CD4-positive, alpha-beta T cell treated with Interleukin-12 subunit alpha and Interleukin-12 subunit beta, for 1 hour (primary cell): ENCODE measurements around the gene MPP3.
"Not testable (repeated sequence)": the region's sequence is repeated elsewhere in the genome, so short reads cannot be mapped to it uniquely, and the experiment has no call there.

ENCODE experiments used
- DNase-seq: peaks from one replicate; pipeline ENCODE4 v3.0.0-alpha.2; 2020

The MPP3 gene

DNA sequence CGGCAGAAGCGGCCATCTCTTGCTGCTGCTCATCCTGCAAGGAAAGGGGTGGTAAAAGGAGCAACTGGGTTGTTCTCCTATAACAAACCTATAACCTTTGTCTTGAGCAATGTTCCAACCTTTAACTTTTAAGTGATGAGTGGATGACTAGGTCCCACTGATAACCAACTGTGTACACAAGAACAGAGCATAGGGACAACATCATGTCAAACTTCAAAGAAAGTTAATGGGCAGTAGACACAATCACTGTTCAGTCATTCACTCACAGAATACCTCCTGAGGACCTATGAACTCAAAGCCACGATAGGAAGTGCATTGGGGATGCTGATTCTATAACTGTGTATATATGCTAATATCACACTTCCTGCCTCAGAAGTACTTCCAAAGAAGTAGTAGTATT, 31.1 kb downstream of the MPP3 start:
- DNase-seq, result no peak

DNA sequence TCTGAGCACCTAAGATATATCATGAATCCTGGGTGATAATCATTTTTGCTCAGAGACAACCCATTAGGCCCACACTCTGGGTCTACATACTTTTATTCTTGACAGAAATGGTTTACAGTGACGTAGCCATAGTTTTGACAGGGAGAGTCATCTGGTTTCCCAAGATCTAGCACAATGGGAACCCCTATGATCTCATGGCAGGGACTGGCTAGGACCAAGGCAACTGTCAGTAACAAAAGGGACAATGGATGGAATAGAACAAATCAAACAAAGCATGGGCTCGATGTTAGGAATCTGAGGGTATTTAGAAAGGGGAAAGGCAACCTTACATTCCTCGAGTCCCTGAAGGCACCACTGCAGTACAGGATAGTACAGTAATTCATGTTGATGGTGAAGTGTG, 32.2 kb downstream of the MPP3 start:
- DNase-seq, result no peak

DNA sequence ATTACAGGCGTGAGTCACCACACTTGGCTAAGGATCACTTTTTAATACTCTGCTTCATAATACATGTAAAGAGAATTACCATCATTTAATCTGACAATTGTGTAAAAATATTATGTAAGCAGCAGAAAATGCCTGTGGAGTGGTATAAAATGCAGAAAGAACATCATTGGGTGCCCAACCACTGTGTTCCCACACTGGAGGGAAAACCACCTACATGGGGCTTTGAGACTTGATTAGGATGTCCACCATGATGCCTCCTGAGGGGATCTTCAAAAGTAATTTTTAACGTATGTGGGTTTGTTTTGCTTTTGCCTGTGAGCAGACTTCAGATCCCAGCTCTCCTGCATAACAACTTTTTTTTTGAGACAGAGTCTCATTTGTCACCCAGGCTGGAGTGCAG, 33.9 kb downstream of the MPP3 start:
- DNase-seq, result no peak

DNA sequence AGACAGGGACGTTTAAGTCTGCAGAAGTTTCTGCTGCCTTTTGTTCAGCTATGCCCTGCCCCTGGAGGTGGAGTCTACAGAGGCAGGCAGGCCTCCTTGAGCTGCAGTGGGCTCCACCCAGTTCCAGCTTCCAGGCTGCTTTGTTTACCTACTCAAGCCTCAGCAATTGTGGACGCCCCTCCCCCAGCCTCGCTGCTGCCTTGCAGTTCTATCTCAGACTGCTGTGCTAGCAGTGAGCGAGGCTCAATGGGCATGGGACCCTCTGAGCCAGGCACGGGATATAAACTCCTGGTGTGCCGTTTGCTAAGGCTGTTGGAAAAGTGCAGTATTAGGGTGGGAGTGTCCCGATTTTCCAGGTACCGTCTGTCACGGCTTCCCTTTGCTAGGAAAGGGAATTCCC, 34.9 kb downstream of the MPP3 start:
- DNase-seq, result not testable (repeated sequence)

DNA sequence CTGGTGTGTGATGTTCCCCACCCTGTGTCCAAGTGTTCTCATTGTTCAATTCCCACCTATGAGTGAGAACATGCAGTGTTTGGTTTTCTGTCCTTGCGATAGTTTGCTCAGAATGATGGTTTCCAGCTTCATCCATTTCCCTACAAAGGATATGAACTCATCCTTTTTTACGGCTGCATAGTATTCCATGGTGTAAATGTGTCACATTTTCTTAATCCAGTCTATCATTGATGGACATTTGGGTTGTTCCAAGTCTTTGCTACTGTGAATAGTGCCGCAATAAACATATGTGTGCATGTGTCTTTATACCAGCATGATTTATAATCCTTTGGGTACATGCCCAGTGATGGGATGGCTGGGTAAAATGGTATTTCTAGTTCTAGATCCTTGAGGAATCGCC, 40.3 kb downstream of the MPP3 start:
- not testable (repeated sequence) for DNase-seq

DNA sequence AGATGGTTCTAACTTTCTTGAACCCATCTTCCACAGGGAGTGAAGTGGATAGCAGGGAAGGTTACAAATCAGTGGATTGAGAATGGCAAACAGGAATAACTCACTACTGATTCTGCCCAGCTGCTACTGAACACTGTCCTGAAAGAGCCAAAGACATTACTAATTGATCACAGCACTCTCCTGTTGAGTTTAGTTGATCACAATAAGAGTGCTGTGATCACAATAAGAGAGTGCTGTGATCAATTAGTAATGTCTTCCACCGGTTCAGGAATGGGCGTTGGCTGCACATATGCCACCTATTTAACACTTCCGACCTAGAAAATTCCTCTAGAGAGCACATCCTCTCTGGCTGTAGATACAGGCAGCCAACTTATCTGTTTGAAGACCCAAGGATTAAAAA, 41.4 kb downstream of the MPP3 start:
- peak; percentile 25 for DNase-seq

DNA sequence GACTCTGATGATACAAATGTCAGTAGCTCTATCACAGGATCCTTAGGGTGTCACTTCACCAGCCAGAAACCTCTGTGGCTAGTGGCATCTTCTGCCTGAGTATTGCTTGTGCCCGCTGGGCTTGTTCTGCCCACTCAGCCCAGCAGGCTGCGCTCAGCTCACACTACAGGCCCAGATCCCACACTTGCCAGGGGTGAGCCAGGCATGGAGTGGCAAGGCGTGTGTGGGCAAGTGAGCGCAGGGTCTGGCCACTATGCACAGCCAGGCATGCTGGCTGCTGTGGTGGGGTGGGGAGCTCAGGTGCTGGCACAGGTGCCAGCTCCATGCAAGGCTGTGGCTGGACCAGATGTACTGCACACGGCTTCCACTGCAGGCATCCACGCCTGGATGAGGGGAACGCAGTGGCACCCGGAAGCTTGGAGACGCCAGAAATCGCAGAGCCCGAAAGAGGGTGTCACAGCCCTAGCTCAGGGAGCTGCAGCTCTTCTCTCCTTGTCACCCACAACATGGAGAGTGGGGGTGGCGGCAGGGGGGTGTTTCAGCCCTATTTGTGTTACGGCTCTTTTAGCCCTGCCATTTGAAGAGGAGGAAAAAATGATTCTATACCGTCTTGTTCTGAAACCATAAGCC, 42.5 kb downstream of the MPP3 start:
- no peak for DNase-seq

DNA sequence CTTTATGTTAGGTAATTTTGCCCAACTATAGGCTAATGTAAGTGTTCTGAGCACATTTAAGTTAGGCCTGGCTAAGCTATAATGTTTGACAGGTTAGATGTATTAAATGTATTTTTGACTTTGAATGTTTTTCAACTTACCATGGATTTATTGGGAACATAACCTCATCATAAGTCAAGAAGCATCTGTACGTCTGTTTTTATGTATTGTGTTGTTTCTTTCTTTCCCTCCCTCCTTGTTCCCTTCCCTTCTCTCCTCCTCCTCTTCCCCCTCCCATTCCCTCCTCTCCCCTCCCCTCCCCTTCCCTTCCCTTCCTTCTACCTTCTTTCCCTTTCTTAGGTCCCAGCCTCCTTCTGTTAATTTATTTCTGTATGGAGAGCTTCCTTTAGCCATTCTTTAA, 43.5 kb downstream of the MPP3 start:
- no peak for DNase-seq

DNA sequence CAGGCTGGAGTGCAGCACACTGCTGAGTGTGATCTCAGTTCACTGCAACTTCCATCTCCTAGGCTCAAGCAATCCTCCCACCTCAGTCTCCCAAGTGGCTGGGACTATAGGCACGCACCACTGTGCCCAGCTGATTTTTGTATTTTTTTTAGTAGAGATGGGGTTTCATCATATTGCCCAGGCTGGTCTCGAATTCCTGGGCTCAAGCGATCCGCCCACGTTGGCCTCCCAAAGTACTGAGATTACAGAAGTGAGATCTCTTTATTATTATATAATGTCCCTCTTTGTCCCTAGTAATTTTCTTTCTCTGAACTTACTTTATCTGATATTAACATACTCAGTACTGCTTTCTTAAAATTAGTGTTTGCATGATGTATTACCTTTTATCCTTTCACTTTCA, 44.4 kb downstream of the MPP3 start:
- no peak for DNase-seq

DNA sequence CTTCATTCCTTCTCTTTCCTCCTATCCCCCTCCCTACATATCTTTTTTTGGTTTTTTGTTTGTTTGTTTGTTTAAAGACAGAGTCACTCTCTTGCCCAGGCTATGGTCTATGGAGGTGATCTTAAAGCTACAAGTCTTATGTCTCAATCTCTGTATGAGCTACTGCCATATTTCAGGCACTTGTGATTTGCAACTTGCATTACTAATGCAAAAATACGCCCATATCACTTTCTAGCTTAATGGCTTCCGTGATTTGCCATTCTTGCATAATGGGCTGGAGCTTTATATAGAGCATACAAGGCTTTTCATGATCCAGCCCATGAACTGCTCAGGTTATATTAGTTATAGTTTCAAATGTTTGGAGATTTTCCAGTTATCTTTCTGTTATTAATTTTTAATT, 45.2 kb downstream of the MPP3 start:
- no peak for DNase-seq

DNA sequence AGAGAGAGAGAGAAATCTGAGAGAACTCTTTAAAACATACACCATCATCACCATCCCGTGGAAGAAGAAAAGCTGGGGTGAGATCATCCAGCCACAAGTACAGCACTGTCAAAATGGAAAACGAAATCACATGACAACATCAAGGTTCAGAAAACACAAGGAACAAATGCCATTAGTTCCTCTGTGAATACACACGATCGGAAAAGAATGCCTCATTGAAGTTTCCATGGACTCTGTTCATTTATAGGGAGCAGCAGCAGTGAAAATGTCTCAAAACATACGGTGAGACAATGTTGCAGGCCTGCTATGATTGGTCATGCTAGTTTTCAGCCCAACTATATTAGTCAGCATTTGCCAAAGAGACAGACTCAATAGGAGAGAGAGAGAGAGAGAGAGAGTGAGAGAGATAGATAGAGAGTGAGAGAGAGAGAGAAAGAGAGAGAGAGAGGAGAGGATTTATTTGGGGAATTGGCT, 48.3 kb downstream of the MPP3 start:
- DNase-seq, result no peak

DNA sequence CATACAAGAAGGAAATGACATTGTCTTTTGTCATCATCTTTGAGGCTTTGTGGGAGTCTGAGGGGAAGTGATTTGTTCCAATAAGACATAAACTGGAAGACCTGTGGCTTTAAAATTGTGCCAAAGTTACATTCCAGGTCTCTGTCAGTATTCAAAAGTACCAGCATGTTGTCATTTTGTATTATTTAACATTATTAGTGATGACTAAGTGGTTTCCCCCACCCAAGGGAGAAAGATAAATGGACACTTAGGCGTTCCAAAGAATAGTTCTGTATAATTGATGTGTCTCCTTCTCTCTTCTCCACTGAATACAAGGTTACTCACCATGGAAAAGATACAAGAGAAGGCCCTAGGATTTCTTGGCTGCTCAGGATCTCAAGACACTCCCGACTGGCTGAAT, 48.9 kb downstream of the MPP3 start:
- no peak for DNase-seq

DNA sequence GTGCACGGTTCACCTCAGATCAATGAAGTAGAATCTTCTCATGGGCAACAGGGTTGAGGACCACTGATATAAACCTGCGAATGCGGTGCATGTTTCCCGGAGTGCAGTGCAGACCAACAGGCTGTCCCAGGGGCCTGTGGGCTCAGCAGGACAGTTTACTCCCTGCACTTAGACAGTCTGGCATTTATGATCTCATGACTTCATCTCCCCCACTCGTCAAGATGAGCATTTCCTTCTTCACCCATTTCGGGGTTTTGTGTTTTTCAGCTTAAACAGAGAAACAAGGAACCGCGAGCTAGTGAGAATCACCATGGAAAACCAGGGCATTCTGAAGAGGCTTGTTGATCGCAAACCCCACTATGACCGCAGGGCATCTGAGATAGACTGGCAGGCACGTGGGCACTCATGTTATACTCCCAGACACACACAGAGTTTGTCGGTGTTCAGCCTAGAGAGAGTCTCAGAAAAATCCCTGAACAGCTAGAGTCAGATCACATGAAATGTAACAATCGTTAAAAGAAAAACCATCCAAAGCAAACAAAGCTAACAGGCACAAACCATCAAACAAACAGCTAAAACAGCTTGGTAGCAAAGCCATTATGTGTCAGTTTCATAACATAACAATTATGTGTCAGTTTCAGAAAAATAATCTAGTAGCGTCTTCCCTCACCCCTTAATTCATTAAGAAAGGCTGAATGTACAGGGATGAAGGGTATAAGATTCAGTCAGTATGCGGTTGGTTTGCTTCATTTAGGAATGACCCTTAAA, 49.8 kb downstream of the MPP3 start:
- no peak for DNase-seq

DNA sequence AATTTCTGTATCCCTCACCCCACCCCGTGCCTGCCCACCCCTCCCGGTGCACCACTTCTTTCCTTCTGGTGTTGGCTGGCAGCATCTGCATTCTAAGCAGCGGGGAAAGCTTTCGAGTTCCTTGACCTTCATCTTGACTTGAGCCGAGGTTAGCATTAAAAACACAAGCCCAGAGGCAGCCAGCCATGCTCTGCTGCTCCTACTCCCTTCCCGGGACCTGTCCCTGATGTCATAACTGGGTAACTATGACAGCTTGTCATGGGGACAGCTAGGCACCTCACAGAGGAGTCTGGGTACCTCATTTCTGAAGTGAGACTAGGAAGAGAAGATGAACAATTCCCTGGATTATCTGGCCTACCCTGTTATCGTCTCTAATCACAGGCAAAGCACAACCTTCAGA, 52.8 kb downstream of the MPP3 start, which contains the start of gene CFAP97D1:
Gene CFAP97D1 (plus strand): TSS at position 301 of the 400 bp plus-strand sequence. CDS start 28 bp downstream, at position 329.
- DNase-seq, result no peak

DNA sequence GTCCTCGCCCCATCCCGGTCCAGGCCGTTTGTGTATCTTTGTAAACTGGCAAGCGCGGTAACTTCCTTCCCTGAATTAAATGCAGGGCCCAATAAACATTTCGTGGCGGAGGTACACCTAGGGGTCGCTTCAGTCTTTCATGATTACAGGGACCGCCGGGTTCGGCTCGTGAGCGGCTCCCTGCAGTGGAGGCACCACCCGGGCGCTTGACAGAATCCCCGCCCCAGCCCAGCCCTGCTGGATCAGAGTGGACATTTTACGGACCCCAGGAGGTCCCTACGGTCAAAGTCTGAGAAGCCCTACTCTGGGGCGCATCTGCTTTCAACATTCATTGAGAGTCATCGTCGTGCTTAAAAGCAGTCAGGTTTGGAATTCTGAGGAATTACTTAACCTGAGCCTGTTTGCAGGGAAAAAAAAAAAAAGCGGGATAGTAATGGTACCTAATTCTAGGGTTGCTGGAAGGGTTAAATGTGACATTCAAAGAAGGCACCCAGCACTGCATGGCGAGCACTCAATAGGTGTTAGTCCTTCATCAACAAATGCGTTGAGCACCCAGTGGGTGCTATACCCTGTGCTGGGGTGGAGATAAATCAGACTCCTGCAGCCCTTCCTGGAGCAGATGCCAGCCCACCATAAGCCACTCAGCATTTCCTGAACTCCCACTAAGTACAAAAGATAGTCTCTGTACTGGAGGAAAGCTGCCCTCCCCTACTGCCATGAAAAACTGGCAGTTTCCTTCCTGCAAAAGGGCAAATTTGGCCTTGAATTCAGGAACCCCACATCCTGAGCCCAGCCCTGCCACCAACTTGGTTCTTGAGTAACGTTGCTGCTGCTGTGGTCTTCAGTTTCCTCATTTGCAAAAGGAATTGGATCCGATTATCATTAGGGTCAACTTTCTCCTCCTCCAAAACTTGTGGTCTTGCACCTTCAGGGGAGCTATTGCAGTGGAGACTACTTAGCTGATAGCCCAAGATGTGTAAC, 53.5 kb downstream of the MPP3 start:
- no peak for DNase-seq

DNA sequence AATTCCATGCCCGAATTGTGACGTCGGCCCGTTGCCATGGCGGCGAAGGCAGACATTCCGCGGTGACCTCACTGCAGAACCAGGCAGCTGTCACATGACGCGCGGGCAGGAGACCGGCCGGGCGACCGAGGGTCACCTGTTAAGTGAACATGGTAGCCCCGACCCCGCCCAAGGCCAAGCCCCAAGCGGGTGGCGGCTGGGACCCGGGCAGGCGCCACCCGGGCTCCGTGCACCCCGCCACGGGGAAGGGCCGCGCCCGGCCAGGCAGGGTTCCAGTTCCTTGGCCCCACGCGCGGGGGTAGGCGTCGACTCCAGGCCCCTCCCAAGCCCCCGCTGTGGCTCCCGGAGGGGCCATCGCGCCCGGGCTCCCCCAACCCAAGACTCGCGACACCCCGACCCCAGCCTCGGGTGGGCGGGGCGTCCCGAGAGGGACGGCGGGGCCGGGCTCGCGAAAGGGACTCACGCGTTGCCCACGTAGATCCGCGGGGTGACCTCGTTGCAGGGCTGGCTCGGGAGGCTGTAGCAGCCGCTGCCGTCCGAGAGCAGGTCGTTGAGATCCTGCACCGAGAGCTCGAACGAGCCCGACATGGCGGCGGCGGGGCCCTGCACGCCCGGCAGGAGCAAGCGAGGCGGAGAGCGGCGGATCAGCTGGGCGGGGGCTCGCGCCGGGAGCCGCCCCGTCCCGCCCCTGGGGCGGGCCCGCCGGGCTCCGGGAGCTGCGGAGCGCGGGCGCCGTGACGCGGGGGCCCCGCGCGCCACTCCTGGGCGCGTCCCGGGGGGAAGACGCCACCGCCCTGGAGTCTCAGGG, 54.4 kb downstream of the MPP3 start, which contains the start of gene DUSP3:
Gene DUSP3 (minus strand): TSS at position 641 of the 808 bp plus-strand sequence. CDS start 53 bp downstream, at position 588.
- DNase-seq, result peak; percentile 79

DNA sequence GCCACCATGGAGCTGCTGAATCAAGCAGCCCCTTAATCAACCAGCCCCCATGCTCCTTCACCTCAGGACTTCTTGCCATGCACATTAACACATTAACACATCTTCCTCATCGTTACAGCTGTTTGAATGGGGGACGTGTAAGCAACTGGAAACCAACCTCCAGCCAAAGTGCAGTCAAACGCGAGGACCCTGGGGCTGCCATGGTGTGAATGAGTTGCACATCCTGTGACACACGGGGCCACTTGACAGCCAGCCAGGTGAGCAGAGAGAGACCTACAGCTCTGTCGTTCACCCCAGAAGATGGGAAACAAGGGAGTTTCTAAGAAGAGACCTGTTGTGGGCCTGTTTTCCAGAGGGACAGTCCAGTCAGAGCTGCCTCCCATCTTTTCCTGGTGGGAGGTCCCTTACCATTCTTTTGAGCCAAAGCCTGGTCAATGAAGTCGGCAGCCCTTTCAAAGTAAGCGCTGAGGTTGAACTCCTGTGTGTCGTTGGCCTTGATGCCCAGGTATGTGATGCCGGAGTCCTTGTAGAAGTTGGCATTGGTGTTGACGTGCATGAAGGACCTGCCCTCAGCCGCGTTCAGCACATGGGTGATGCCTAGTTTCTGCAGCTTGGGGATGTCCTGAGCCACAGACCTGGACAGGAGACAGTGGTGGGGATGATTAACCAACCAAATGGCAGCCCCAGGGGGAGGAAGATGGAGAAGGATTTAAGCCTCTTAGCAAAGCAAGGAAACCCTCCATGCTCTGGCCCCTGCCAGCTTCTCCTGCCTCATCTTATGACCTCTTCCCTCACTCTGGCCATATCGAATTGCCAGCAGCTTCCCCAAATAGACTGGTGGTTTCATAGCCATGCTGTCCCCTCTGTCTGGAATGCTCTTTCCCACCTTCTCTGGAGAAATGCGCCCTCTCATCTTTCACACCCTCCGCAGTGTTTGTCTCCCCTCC, 58.4 kb downstream of the MPP3 start:
- no peak for DNase-seq

DNA sequence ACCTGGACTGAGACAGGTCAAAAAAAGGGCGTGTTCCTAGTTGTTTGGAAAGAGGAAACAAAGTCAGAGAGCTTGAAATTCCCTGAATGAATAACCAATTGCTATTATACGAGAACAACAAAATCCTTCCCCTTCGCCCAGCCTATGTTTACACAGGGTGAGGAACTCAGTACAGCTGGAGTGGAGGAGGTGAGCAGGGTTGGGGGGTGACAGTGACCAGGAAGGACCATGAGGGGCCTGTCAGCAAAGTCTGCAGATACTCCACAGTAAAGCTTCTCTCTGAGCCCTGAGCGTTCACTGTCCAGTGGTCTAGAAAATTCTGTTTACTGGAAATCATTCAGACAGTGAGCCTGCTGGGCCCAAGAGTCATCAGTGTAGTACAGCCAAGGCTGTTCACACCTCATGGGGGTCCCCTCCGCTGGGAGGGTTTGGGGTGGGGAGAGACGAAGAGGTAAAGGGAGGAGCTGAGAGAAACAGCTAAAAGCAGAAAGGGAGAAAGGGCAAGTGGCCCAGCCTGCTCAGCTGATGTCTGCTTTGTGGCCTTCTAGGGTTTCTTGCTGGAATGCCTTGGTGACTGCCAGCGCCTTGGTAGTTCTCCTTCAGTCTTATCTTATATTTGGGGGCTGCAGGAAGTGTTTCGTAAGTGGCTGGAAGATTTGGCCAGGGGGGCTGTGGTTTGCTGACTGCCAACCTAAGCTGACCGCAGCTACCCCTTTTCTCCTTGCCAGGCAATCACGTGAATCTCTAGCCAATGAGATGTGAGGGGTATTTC, 59.9 kb downstream of the MPP3 start:
- DNase-seq, result no peak

DNA sequence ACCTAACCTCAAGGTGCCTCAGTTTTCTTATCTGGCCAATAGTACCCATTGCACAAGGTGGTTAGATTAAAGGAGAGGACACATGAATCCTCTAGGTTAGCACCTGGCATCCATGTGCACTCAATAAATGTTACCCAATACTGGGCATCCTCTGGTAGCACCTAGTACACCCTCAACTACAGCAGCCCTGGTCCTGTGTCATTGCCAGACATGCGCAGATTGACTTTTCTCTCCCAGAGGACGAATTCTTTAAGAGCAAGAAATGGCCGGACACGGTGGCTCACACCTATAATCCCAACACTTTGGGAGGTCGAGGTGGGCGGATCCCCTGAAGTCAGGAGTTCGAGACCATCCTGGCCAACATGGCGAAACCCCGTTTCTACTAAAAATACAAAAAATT, 61.5 kb downstream of the MPP3 start:
- DNase-seq, result no peak

DNA sequence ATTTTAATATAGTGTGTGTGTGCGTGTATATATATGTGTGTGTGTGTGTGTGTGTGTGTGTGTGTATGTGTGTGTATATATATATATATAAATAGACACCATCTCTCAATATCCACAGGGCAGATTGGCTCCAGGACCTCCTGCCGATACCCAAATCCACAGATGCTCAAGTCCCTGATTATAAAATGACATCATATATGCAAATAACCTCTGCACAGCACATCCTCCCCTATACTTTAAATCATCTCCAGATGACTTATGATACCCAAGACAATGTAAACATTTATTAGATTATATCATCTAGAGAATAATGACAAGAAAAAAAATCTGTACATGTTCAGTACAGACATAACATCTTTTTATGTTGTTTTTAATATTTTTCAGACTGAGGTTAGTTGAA, 62.0 kb downstream of the MPP3 start:
- no peak for DNase-seq
